Measurements from ENCODE around the gene MRPL33.

The MRPL33 gene

GRCh38 chr2:27808984-27809383 is 37.5 kb downstream of the MRPL33 start:
- DNase-seq (ENCODE audit: low spot score) = no peak

GRCh38 chr2:27809761-27810241 is 38.3 kb downstream of the MRPL33 start:
- peak; percentile 92 for DNase-seq (ENCODE audit: low spot score)

- peak; percentile 43 for DNase-seq (ENCODE audit: low spot score)
Measured at GRCh38 chr2:27810455-27810854, 38.9 kb downstream of the MRPL33 start.

- no peak for DNase-seq (ENCODE audit: low spot score)
Measured at GRCh38 chr2:27811768-27812167, 40.2 kb downstream of the MRPL33 start.

GRCh38 chr2:27814758-27815157 is 43.2 kb downstream of the MRPL33 start:
- DNase-seq (ENCODE audit: low spot score) = no peak

GRCh38 chr2:27815860-27816438 is 44.4 kb downstream of the MRPL33 start:
- no peak for DNase-seq (ENCODE audit: low spot score)

GRCh38 chr2:27822049-27822448 is 50.5 kb downstream of the MRPL33 start:
- no peak for DNase-seq (ENCODE audit: low spot score)

- DNase-seq (ENCODE audit: low spot score) = no peak
Measured at GRCh38 chr2:27823135-27823534, 51.6 kb downstream of the MRPL33 start.

- DNase-seq (ENCODE audit: low spot score) = no peak
Measured at GRCh38 chr2:27823569-27823968, 52.0 kb downstream of the MRPL33 start.

- no peak for DNase-seq (ENCODE audit: low spot score)
Measured at GRCh38 chr2:27824401-27824800, 52.9 kb downstream of the MRPL33 start.

- no peak for DNase-seq (ENCODE audit: low spot score)
Measured at GRCh38 chr2:27828305-27828704, 56.8 kb downstream of the MRPL33 start.
